ENCODE results near the gene OR56B4. TPM values are rescaled to one million over a fixed set of nuclear protein-coding genes. Genes with fewer than 3 reads are reported as not detected.
A peak's percentile ranks its signal among the peaks of the same experiment; 100 is the strongest.
"Not testable (repeated sequence)": the region's sequence is repeated elsewhere in the genome, so short reads cannot be mapped to it uniquely, and the experiment has no call there.

The OR56B4 gene
- total RNA-seq, result not detected in 2 replicates

DNA sequence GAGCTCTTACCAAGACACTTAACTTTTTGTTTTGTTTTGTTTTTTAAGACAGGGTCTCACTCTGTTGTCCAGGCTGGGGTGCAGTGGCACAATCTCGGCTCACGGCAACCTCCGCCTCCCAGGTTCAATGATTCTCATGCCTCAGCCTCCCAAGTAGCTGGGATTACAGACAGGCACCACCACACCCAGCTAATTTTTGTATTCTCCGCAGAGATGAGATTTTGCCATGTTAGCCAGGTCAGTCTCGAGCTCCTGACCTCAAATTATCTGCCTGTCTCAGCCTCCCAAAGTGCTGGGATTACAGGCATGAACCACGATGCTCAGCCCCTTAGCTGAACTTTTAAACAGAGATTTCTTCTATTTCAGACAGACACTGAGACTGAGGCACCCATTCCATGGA is at the start of gene OR56B4:
TSS of gene OR56B4 (plus strand) at position 301 of the 400 bp plus-strand sequence. CDS start at position 396, 95 bp downstream.
- not testable (repeated sequence) for DNase-seq (ENCODE audit: extremely low read depth, low read depth, low spot score)

DNA sequence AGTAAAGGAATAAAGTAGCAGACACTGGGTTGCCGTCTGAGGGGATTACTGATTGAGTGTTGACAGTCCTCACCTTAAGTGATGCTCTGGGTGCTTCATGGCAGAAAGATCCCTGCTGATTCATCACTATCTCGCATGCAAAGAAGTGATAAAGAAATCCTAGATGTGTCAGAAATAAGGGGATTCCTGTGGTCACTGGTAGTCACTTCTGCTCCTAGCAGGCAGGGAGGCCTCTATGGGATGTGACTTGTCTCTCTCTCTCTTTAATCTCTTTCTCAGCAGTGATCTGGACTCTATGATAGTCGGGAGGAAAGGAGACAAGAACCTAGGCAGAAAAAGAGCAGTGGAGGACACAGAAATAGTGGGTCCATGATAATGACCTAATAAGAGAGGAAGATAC is 46.0 kb upstream of the OR56B4 start:
- no peak for DNase-seq (ENCODE audit: extremely low read depth, low read depth, low spot score)

DNA sequence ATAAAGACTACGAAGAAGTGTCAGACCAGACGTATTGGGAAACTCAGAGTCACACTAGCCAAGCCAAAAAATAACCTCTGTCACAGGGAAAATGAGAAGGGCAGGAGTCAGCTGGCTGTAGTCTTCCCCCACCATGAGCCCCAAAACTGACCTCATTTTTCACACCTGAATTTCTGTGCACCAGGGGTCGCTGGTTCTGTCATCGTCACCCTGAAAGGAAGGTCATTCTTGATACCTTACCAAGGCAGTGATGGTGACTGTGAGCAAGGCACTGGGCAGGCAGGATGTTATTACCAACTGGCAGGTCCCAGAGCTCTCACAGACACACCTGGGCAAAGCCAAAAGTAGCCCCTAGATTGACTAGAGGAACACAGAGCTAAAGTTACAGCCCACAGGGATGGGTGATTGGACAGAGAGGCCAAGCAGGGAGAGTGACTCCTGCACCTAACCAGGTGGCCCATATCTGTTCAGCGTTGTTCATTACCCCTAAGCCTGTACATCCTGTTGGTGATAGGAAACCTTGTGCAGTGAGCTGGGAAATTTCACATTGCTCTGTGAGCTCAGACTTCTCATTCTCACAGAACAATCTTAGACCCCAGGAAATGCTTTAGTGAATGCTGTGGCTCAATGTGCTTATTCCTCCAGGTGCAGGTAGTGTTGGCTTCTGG is 44.7 kb upstream of the OR56B4 start:
- DNase-seq (ENCODE audit: extremely low read depth, low read depth, low spot score), result no peak

DNA sequence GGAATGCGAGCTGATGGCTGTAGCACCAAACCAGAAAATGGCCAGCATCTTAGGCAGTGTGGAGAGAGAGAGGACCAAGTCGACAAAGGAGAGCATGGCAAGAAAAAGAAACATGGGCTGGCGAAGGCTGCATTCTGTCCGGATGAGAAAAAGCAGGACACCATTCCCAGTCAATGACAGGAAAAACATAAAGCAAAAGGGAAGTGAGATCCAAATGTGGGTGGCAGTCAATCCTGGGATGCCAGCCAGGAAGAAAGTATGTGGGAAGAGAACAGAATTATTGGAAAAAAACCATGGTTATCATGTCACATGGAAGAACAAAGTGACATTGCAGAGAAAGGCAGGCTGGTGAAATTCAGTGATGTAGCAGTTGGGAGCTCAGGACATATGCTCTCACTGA is 40.0 kb upstream of the OR56B4 start:
- DNase-seq (ENCODE audit: extremely low read depth, low read depth, low spot score), result no peak

- not testable (repeated sequence) for DNase-seq (ENCODE audit: extremely low read depth, low read depth, low spot score)
Observed at GRCh38 chr11:6076443-6076842, 31.0 kb upstream of the OR56B4 start.

GRCh38 chr11:6077723-6078122 is 29.8 kb upstream of the OR56B4 start:
- DNase-seq (ENCODE audit: extremely low read depth, low read depth, low spot score), result no peak

- no peak for DNase-seq (ENCODE audit: extremely low read depth, low read depth, low spot score)
Observed at GRCh38 chr11:6079463-6079862, 28.0 kb upstream of the OR56B4 start.

DNA sequence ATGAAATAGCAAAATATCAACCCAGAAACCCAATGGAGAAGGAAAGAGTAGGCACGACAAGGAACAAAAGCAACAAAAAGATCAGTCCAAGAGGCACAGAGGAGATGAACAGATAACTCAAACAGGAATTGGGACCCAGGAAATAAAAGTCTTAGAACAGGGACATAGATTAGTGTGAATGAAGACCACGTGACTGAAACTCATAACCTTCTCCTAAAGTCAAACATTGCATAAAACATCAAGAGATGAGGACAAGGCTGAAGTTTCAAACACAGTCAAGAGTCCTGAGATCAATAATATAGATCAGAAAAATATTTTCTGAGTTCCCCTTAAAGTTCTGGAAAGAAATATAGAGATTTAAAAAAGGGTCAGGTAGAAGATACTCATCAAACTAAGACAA is 24.4 kb upstream of the OR56B4 start:
- DNase-seq (ENCODE audit: extremely low read depth, low read depth, low spot score), result no peak

DNA sequence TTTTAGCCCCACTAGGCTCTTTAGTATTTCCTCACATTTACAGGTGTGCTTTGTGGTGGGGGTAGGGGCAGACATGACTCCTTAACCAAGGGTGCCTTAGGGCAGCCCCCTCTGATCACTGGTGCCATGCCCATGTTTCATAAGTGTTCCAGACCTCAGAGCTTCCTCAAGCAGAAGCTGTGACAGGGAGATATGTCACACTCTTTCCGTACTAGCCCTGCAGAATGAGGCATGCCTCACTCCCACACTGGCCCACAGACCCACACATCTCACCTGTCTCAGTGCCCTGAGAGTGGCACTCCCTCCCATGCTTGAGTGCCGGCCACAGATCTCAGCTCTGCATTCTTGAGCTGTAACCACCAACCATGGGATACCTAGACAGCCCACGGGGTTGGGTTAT is 22.9 kb upstream of the OR56B4 start:
- no peak for DNase-seq (ENCODE audit: extremely low read depth, low read depth, low spot score)

DNA sequence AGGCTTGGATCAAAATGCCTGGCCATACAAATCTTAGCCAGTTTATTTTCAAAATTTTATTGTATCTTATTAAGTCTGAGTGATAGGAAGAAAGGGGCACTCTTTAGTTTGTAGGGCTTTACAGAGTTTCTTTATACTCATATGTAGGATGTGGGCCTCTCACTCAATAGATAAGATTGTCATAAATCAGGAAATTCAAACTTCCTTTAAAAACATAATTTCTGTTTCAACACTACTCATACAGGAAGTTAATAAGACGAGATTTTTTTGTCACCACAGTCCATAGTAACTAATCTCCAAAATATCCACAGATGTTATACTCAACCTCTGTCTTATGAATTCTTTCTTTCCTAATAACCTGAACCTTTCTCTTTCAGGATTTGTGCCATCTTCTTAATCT is 13.3 kb upstream of the OR56B4 start:
- DNase-seq (ENCODE audit: extremely low read depth, low read depth, low spot score), result no peak

GRCh38 chr11:6095798-6096197 is 11.7 kb upstream of the OR56B4 start:
- DNase-seq (ENCODE audit: extremely low read depth, low read depth, low spot score), result no peak

DNA sequence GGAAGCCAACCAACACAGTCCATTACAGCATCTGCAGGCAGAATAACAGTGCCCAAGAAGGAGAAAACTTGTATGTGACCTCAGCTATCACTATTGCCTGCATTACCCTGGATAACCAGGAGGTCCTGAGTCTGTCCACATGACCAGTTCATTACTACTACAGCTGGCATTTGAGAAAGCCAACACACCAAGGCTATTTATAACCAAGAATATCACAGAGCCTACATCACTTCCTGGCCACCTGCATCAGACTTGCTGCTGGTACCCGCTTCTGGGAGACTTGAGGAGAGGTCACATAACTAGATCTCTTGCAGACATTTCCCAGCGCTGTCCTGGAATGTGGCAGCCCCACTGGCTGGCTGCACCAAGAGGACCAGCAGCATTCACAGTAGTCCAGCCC is 11.1 kb upstream of the OR56B4 start:
- no peak for DNase-seq (ENCODE audit: extremely low read depth, low read depth, low spot score)

DNA sequence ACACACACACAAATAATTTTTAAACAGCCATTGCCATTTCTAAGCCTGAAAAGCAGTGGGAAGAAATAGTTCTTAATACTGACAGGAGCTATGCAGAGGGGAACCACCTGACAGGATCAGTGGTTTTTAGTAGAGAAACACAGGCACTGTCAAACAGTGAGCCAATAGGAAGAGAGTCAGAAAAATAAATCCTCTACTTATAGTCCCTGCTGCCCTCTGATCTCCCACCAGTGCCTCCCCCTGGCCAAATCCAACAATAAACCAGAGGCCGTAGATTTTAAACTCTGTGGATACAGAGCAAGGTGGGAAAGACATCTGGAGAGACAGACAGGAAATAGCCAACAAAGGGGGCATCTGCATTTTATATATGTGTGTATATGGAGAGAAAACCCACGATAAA is 7.9 kb upstream of the OR56B4 start:
- DNase-seq (ENCODE audit: extremely low read depth, low read depth, low spot score), result no peak

GRCh38 chr11:6110011-6110410 is 2.5 kb downstream of the OR56B4 start:
- DNase-seq (ENCODE audit: extremely low read depth, low read depth, low spot score), result no peak

DNA sequence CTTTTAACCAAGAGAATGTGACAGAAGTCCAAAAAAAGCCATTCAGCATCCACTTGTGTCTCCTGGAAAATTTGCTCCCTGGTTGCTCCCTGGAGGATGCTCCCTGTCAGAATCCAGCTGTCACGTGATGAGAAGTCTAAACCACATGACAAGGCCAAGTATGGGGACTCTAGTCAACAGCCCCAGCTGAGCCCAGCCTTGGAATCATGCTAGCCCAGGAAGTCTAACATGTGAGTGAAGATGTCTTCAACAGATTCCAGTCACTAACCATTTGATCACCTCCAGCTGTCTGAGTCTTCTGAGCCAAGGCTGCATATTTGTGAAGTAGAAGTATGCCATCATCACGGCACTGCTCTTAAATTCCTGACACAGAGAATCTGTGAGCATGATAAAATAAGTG is 4.2 kb downstream of the OR56B4 start:
- DNase-seq (ENCODE audit: extremely low read depth, low read depth, low spot score), result no peak

GRCh38 chr11:6116638-6117037 is 9.2 kb downstream of the OR56B4 start:
- no peak for DNase-seq (ENCODE audit: extremely low read depth, low read depth, low spot score)

DNA sequence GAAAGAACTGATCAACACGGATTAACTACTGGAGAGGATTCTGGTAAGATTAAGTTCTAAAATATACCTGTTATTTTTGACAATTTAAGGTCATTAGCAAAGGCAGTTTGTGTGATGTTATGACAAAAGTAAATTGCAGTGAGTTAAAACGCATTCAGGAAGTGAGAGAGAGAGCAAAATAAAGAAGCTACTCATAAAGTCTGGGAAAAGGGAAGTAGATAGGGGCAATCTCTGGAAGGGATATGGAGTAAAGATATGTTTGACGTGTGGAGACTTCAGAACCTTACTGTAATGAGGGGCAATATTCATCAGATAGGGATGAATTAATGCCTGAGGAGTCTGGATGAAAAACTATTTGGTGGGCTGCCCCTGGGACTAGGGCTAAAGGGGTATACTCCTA is 16.8 kb downstream of the OR56B4 start:
- DNase-seq (ENCODE audit: extremely low read depth, low read depth, low spot score), result no peak

DNA sequence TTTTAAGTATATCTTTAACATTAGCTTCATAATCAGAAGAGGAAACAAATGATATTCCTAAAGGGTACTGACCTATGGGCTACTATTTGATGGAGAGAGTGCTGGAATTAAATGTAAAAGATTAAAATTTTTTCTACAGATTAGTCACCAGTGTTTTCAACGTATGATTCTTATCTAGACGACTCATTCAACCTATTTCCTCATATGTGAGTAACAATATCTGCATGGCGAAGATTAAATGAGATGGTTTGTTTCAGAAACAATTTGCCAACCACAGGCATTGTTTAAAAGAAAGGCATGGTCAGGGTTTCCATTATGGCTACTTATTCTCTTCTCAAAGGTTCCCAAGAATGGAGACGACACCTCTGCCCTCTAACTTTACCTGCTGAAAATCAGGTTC is 20.4 kb downstream of the OR56B4 start:
- peak; percentile 9 for DNase-seq (ENCODE audit: extremely low read depth, low read depth, low spot score)

DNA sequence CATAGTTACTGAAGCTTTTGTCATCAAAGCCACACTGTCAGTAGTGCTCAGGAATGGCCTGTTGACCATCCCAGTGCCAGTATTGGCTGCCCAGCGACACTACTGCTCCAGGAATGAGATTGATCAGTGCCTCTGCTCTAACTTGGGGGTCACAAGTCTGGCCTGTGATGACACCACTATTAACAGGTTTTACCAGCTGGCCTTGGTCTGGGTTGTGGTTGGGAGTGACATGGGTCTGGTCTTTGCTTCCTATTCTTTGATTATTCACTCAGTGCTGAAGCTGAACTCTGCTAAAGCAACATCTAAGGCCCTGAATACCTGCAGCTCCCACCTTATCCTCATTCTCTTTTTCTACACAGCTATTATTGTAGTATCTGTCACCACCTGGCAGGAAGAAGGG is 21.5 kb downstream of the OR56B4 start:
- DNase-seq (ENCODE audit: extremely low read depth, low read depth, low spot score), result no peak

DNA sequence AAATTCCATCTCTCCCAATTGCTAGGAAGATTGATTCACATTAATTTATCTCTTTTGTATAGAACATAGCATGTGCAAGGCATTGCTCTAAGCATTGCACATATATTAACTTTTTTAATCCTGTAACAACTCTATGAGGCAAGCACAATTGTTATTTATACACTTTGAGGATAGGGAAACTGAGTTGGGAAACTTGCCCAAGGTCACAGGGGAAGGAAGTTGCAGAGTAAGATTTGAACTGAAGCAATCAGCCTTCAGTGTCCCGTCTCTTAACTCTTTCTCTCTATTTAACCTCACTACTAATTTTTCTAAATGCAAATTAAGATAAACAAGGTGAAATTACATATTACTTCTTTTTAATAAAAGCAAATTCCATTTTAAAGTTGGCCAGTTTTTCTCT is 22.2 kb downstream of the OR56B4 start:
- DNase-seq (ENCODE audit: extremely low read depth, low read depth, low spot score), result no peak

GRCh38 chr11:6132431-6132830 is 24.9 kb downstream of the OR56B4 start:
- DNase-seq (ENCODE audit: extremely low read depth, low read depth, low spot score), result no peak

- DNase-seq (ENCODE audit: extremely low read depth, low read depth, low spot score), result not testable (repeated sequence)
Observed at GRCh38 chr11:6135936-6136335, 28.5 kb downstream of the OR56B4 start.

- DNase-seq (ENCODE audit: extremely low read depth, low read depth, low spot score), result no peak
Observed at GRCh38 chr11:6142936-6143335, 35.5 kb downstream of the OR56B4 start.

Data from glomerular endothelial cell (primary cell).